HG02970 (cell line): ENCODE data around the gene ABR.
"Not testable (repeated sequence)": the region's sequence is repeated elsewhere in the genome, so short reads cannot be mapped to it uniquely, and the experiment has no call there.

Experiments
- ATAC-seq: cut with Tn5 transposase; IDR thresholded peaks from one replicate; pipeline ENCODE4 v1.9.1; 2021; ENCODE audit warnings: mild to moderate bottlenecking, moderate library complexity, moderate number of reproducible peaks; ENCODE audit not compliant: unreplicated experiment, low FRiP score

ABR gene

GRCh38 chr17:1002412-1002753 lies 177.4 kb downstream of the ABR start:
- ATAC-seq = no peak

GRCh38 chr17:1001640-1002411 lies 178.0 kb downstream of the ABR start:
- ATAC-seq = no peak

- no peak for ATAC-seq
These were observed 179.0 kb downstream of the ABR start for GRCh38 chr17:1000597-1001461.

GRCh38 chr17:998111-998510 lies 181.7 kb downstream of the ABR start:
- ATAC-seq = no peak

GRCh38 chr17:996554-997344 lies 183.0 kb downstream of the ABR start, which contains the start of gene TIMM22:
Gene TIMM22, plus strand, starts transcription at chr17:997129. Its CDS starts 14 bp downstream, at chr17:997143.
- ATAC-seq = peak; percentile 89

- not testable (repeated sequence) for ATAC-seq
These were observed 184.5 kb downstream of the ABR start for GRCh38 chr17:995324-995723.

GRCh38 chr17:992933-993332 lies 186.8 kb downstream of the ABR start:
- ATAC-seq = no peak

GRCh38 chr17:988561-988960 lies 191.2 kb downstream of the ABR start:
- no peak for ATAC-seq

GRCh38 chr17:987931-988330 lies 191.8 kb downstream of the ABR start:
- no peak for ATAC-seq

- no peak for ATAC-seq
These were observed 193.4 kb downstream of the ABR start for GRCh38 chr17:986322-986929.

- ATAC-seq = no peak
These were observed 195.9 kb downstream of the ABR start for GRCh38 chr17:983921-984320.

GRCh38 chr17:981292-981658 lies 198.5 kb downstream of the ABR start:
- ATAC-seq = no peak

GRCh38 chr17:980406-981291 lies 199.1 kb downstream of the ABR start:
- ATAC-seq = no peak

GRCh38 chr17:979539-980405 lies 200.0 kb downstream of the ABR start, which contains the start of gene NXN:
Gene NXN, minus strand, starts transcription at chr17:979776.
- ATAC-seq = peak; percentile 70

- ATAC-seq = no peak
These were observed 200.6 kb downstream of the ABR start for GRCh38 chr17:979212-979538.

- no peak for ATAC-seq
These were observed 201.4 kb downstream of the ABR start for GRCh38 chr17:978103-979093.

- no peak for ATAC-seq
These were observed 202.6 kb downstream of the ABR start for GRCh38 chr17:977166-977565.
